HG03439 (cell line): ENCODE measurements around the gene SUMF2.
"Not testable (repeated sequence)": the region's sequence is repeated elsewhere in the genome, so short reads cannot be mapped to it uniquely, and the experiment has no call there.

Source experiments
- ATAC-seq: cut with Tn5 transposase; IDR thresholded peaks from one replicate; pipeline ENCODE4 v1.9.1; 2021; ENCODE audit warnings: mild to moderate bottlenecking, moderate library complexity; ENCODE audit not compliant: unreplicated experiment

Gene SUMF2

GRCh38 chr7:56053993-56054392 lies 10.1 kb upstream of the SUMF2 start:
- no peak for ATAC-seq

- no peak for ATAC-seq
Measured at GRCh38 chr7:56062382-56062781, 1.7 kb upstream of the SUMF2 start.

GRCh38 chr7:56063500-56063881 lies 595 bp upstream of the SUMF2 start:
- no peak for ATAC-seq

GRCh38 chr7:56066376-56066775 lies 2.3 kb downstream of the SUMF2 start:
- ATAC-seq: not testable (repeated sequence)

- ATAC-seq: peak; percentile 87
Measured at GRCh38 chr7:56074371-56074791, 10.3 kb downstream of the SUMF2 start.

GRCh38 chr7:56077681-56078080 lies 13.6 kb downstream of the SUMF2 start:
- ATAC-seq: no peak

- ATAC-seq: no peak
Measured at GRCh38 chr7:56078196-56078595, 14.1 kb downstream of the SUMF2 start.

- ATAC-seq: no peak
Measured at GRCh38 chr7:56079450-56080185, 15.5 kb downstream of the SUMF2 start.

GRCh38 chr7:56080726-56081435 lies 16.8 kb downstream of the SUMF2 start:
- not testable (repeated sequence) for ATAC-seq

GRCh38 chr7:56081626-56082340 lies 17.7 kb downstream of the SUMF2 start:
- no peak for ATAC-seq

- no peak for ATAC-seq
Measured at GRCh38 chr7:56083150-56083785, 19.2 kb downstream of the SUMF2 start.

- ATAC-seq: no peak
Measured at GRCh38 chr7:56086761-56087160, 22.7 kb downstream of the SUMF2 start.

- no peak for ATAC-seq
Measured at GRCh38 chr7:56087445-56087844, 23.4 kb downstream of the SUMF2 start.

GRCh38 chr7:56091591-56091990 lies 27.5 kb downstream of the SUMF2 start:
- no peak for ATAC-seq

- not testable (repeated sequence) for ATAC-seq
Measured at GRCh38 chr7:56092388-56092787, 28.3 kb downstream of the SUMF2 start.

GRCh38 chr7:56092789-56093531 lies 28.9 kb downstream of the SUMF2 start, which contains the start of gene PHKG1:
Gene PHKG1 (minus strand): TSS chr7:56092952. CDS start chr7:56088941, 4,011 bp downstream.
- no peak for ATAC-seq

GRCh38 chr7:56097700-56098099 lies 33.6 kb downstream of the SUMF2 start:
- ATAC-seq: no peak

- not testable (repeated sequence) for ATAC-seq
Measured at GRCh38 chr7:56098187-56099008, 34.3 kb downstream of the SUMF2 start.

GRCh38 chr7:56099653-56100052 lies 35.6 kb downstream of the SUMF2 start:
- ATAC-seq: no peak

- not testable (repeated sequence) for ATAC-seq
Measured at GRCh38 chr7:56104138-56104537, 40.1 kb downstream of the SUMF2 start.
